B cell (primary cell): Measurements from ENCODE around the gene MAML2. TPM values are rescaled to one million over a fixed set of nuclear protein-coding genes. Genes with fewer than 3 reads are reported as not detected.

Experiments used
- ATAC-seq: fragments of 200-7000 bp; cut with Tn5 transposase; one replicate; pipeline ENCODE4 v1.10.0; 2021; ENCODE audit warnings: low read depth, mild to moderate bottlenecking, moderate number of reproducible peaks, moderate library complexity
- CTCF ChIA-PET: fragments of 350-600 bp; sonication (Branson Sonifier 250); formaldehyde crosslinking; loops from one replicate; lab custom pipeline; 2021; ENCODE audit warnings: antibody characterized with exemption, inconsistent platforms; lab: Charles Lee
- POLR2A ChIA-PET: fragments of 350-600 bp; sonication (Branson Sonifier 250); formaldehyde crosslinking; loops from one replicate; lab custom pipeline; 2021; ENCODE audit warnings: antibody characterized with exemption; lab: Charles Lee
- DNase-seq: peaks from one replicate; pipeline ENCODE4 v3.0.0; 2013
- H2AFZ ChIP-seq: 2 replicates; pipeline ENCODE4 v1.6.1; 2012; ENCODE audit warnings: mild to moderate bottlenecking, low read depth, low read length; ENCODE audit not compliant: insufficient read depth, poor library complexity, severe bottlenecking
- H3K27ac ChIP-seq, 2 donors: 1 replicate in 1 of 2; 2 replicates in 1 of 2; pipeline ENCODE4 v1.5.1; 2012 to 2013; ENCODE audit warnings: low read length in 2 of 2, mild to moderate bottlenecking in 2 of 2, moderate library complexity in 1 of 2
- H3K27me3 ChIP-seq, 4 experiments: fragments of 200-600 bp in 1 of 4; sonication (generic) in 1 of 4; replicated peaks in 1 of 4; 1 replicate in 2 of 4; 2 replicates in 2 of 4; pipeline versions ENCODE4 v1.6.1 to v1.7.0; 2013 to 2016; ENCODE audit warnings: low read length in 3 of 4, mild to moderate bottlenecking in 2 of 4, mixed read lengths in 1 of 4, moderate library complexity in 1 of 4; ENCODE audit not compliant: insufficient read depth in 4 of 4, control insufficient read depth in 3 of 4; ENCODE audit errors: control extremely low read depth in 1 of 4
- H3K36me3 ChIP-seq, 2 experiments: replicated peaks in 1 of 2; 1 replicate in 1 of 2; 2 replicates in 1 of 2; pipeline versions ENCODE4 v1.6.1 to v1.7.1; 2013; ENCODE audit warnings: low read length in 1 of 2; ENCODE audit not compliant: insufficient read depth in 2 of 2, control insufficient read depth in 1 of 2; ENCODE audit errors: control extremely low read depth in 1 of 2, extremely low read depth in 1 of 2
- H3K4me1 ChIP-seq, 2 donors: fragments of 200-600 bp in 1 of 2; sonication (generic) in 1 of 2; 1 replicate in 1 of 2; 2 replicates in 1 of 2; pipeline versions ENCODE4 v1.5.1 to v1.6.1; 2013 to 2017; ENCODE audit warnings: low read length in 2 of 2; ENCODE audit not compliant: control insufficient read depth in 2 of 2, insufficient read depth in 2 of 2
- H3K4me2 ChIP-seq: replicated peaks from 2 replicates; pipeline ENCODE3; 2012; ENCODE audit warnings: mild to moderate bottlenecking, low read depth, low read length; ENCODE audit not compliant: poor library complexity, severe bottlenecking
- H3K4me3 ChIP-seq, 5 experiments: fragments of 200-600 bp in 1 of 5; sonication (generic) in 1 of 5; 1 replicate in 3 of 5; 2 replicates in 2 of 5; pipeline versions ENCODE4 v1.5.1 to v1.7.0; 2011 to 2016; ENCODE audit warnings: low read length in 4 of 5, mild to moderate bottlenecking in 4 of 5, low read depth in 2 of 5, control low read depth in 1 of 5, moderate library complexity in 1 of 5; ENCODE audit not compliant: insufficient read depth in 1 of 5; ENCODE audit errors: control extremely low read depth in 1 of 5, extremely low read depth in 1 of 5
- H3K79me2 ChIP-seq: fragments of 200-600 bp; sonication (generic); one replicate; pipeline ENCODE4 v1.6.0; 2016; ENCODE audit warnings: low read length; ENCODE audit not compliant: control insufficient read depth, insufficient read depth
- H3K9ac ChIP-seq: fragments of 200-600 bp; sonication (generic); 2 replicates; pipeline ENCODE4 v1.6.1; 2017; ENCODE audit warnings: mild to moderate bottlenecking, low read length, moderate library complexity
- H3K9me3 ChIP-seq, 3 donors: one replicate each; pipeline versions ENCODE4 v1.6.1 to v1.7.1; 2013; ENCODE audit warnings: low read length in 2 of 3; ENCODE audit not compliant: control insufficient read depth in 2 of 3, insufficient read depth in 1 of 3; ENCODE audit errors: control extremely low read depth in 1 of 3
- H4K20me1 ChIP-seq: 2 replicates; pipeline ENCODE4 v1.6.0; 2012; ENCODE audit warnings: mild to moderate bottlenecking, low read length; ENCODE audit not compliant: insufficient read depth, control insufficient read depth, poor library complexity, severe bottlenecking
- H3K27ac Mint-ChIP-seq: one replicate; pipeline ENCODE4 v1.8.0; 2021; ENCODE audit warnings: mixed read lengths
- H3K27me3 Mint-ChIP-seq: one replicate; pipeline ENCODE4 v1.8.0; 2021; ENCODE audit warnings: mixed read lengths
- H3K4me1 Mint-ChIP-seq: one replicate; pipeline ENCODE4 v1.8.0; 2021; ENCODE audit warnings: mixed read lengths
- H3K4me3 Mint-ChIP-seq: one replicate; pipeline ENCODE4 v1.8.0; 2021; ENCODE audit warnings: mixed read lengths
- H3K9me3 Mint-ChIP-seq: one replicate; pipeline ENCODE4 v1.8.0; 2022; ENCODE audit warnings: mixed read lengths; ENCODE audit not compliant: insufficient read depth
- CTCF ChIP-seq: fragments of 200-600 bp; IDR thresholded peaks from one replicate; pipeline ENCODE4 v1.8.0; 2022; ENCODE audit warnings: antibody characterized with exemption, mild to moderate bottlenecking
- EZH2 ChIP-seq: IDR thresholded peaks from 2 replicates; pipeline ENCODE4 v1.6.1; 2012; ENCODE audit warnings: borderline replicate concordance, low read depth, mild to moderate bottlenecking, moderate library complexity, low read length; ENCODE audit not compliant: insufficient read depth, poor library complexity, severe bottlenecking
- WGBS: methylation state at CpG from one replicate; pipeline ENCODE4 v1.1.5; 2013; ENCODE audit warnings: missing lambda C conversion rate; ENCODE audit not compliant: insufficient coverage; 5-methylcytosine and 5-hydroxymethylcytosine counted together
- intact Hi-C: fragments of 100-400 bp; cut with micrococcal nuclease; formaldehyde crosslinking; loops from one replicate; pipeline ENCODE4 v1.10.0; 2022
- polyA plus RNA-seq: library from polyadenylated mRNA; depleted of rRNA; stranded (reverse); fragments of >200 nt; gene quantifications from 2 replicates; pipeline ENCODE4 v1.2.3, GENCODE V29; 2012
- total RNA-seq, 2 donors: library from RNA; stranded (reverse); fragments of 120-200 nt in 1 of 2; gene quantifications; 1 replicate in 1 of 2; 2 replicates in 1 of 2; pipeline versions ENCODE4 v1.2.3 to v1.2.4, GENCODE V29; 2013 to 2022

Gene MAML2
- total and polyA plus RNA-seq, 2 donors (not counting 1 experiment from before 2014, with no cell fraction given), result 10.7 to 26.4 TPM

- ATAC-seq (no peak), DNase-seq (no peak)
- POLR2A ChIA-PET, result no interaction called here
- Histone ChIP-seq H3K4me2 (no peak overlapping the region), H3K79me2 (no peaks in the 10 kb centered on the region), H4K20me1 (no peaks in the 10 kb centered on the region), H3K4me1 (no peaks in the 10 kb centered on the region), H3K27ac (no peak overlapping the region), H3K4me3 (no peak overlapping the region), H2AFZ (no peak overlapping the region), H3K9me3 (no peaks in the 10 kb centered on the region), H3K9ac (no peak overlapping the region), H3K36me3 (peaks cover 0 to 7% of the 10 kb centered on the region in 2 experiments), H3K27me3 (no peaks in the 10 kb centered on the region)
- intact Hi-C loops, result no loop called here
- WGBS, result 96% methylated on average over 2 of the region's 3 CpGs
- Mint-ChIP-seq H3K4me3 (no peak overlapping the region), H3K4me1 (peaks cover 5% of the 10 kb centered on the region), H3K9me3 (no peaks in the 10 kb centered on the region), H3K27me3 (no peaks in the 10 kb centered on the region), H3K27ac (no peak overlapping the region)
- CTCF ChIA-PET, result interaction anchor here (0.6 to 1.3 kb wide), 2 partner anchors 227 to 276 kb away, joined by 3 read pairs; partner anchors contain the start of gene MAML2
- TF ChIP-seq EZH2 (no peak), CTCF (no peak)
Observed at GRCh38 chr11:96116376-96116775, 226.6 kb downstream of the MAML2 start.

GRCh38 chr11:96114178-96115064, 228.6 kb downstream of the MAML2 start:
- DNase-seq (no peak), ATAC-seq (no peak)
- no peaks in the 10 kb centered on the region for H4K20me1 ChIP-seq
- no peaks in the 10 kb centered on the region for H3K4me1 ChIP-seq
- CTCF ChIA-PET, result interaction anchor here (0.7 kb wide), 1 partner anchor 229 kb away, joined by 3 read pairs; the partner anchor contains the start of gene MAML2
- H3K9ac ChIP-seq, result no peak overlapping the region
- no peak overlapping the region for H3K27ac Mint-ChIP-seq
- no peak overlapping the region for H3K4me3 ChIP-seq
- H3K79me2 ChIP-seq, result no peaks in the 10 kb centered on the region
- no peaks in the 10 kb centered on the region for H3K9me3 Mint-ChIP-seq
- no peaks in the 10 kb centered on the region for H3K27me3 Mint-ChIP-seq
- H3K4me1 Mint-ChIP-seq, result peaks cover 5% of the 10 kb centered on the region
- peaks cover 0 to 4% of the 10 kb centered on the region in 2 experiments for H3K36me3 ChIP-seq
- H3K4me2 ChIP-seq, result no peak overlapping the region
- 91% methylated on average over 4 of the region's 5 CpGs for WGBS
- intact Hi-C loops, result no loop called here
- H3K9me3 ChIP-seq, result no peaks in the 10 kb centered on the region
- H3K4me3 Mint-ChIP-seq, result no peak overlapping the region
- H3K27me3 ChIP-seq, result no peaks in the 10 kb centered on the region
- no peak overlapping the region for H3K27ac ChIP-seq
- no peak overlapping the region for H2AFZ ChIP-seq
- POLR2A ChIA-PET, result interaction anchor here (0.5 kb wide), 1 partner anchor 558 kb away, joined by 3 read pairs; no protein-coding TSS in a partner anchor
- no peak for TF ChIP-seq CTCF
- no peak for TF ChIP-seq EZH2
